NCI-H2196 (cell line): Measurements from ENCODE around the gene MAPK8.

Experiments used
- DNase-seq: peaks from one replicate; lab custom pipeline; 2025; ENCODE audit not compliant: unreplicated experiment; lab: John Stamatoyannopoulos, UW

The MAPK8 gene

DNA sequence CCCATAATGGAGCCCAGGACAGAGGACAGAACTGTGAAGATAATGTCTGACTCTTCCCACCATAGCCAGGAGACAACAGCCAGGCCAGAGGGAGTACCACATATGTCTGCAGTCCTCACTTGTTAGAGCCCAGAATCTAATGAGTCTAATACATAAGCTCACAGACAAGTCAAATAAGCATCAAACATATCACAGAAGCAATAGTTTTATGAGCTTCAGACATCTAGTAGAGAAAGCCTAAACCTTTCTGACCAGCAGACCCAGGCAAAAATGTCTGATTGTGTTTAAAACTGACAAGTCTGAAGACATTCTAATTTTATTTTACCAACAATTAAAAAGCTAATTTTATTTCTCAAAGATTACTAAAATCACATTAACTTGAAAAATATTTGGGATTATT lies 75.5 kb downstream of the MAPK8 start:
- no peak for DNase-seq

DNA sequence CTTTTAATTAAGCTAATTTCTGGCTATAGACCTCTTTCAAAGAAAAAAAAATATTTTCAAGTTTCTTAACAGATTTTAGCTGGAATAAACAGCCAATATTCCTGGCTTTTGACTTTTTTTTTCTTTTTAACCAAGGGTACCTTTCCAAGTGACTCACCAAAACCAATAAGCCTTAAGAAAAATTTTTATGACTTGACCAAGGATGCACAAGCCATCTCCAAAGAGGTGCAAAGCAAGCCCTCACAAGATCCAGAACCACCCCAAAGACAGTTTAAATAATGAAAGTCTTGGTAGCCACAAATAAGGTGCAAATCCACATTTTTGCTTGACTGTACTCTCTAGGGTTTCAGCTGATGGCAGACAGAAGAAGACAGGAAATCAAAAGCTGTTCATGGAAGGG lies 76.5 kb downstream of the MAPK8 start:
- no peak for DNase-seq

DNA sequence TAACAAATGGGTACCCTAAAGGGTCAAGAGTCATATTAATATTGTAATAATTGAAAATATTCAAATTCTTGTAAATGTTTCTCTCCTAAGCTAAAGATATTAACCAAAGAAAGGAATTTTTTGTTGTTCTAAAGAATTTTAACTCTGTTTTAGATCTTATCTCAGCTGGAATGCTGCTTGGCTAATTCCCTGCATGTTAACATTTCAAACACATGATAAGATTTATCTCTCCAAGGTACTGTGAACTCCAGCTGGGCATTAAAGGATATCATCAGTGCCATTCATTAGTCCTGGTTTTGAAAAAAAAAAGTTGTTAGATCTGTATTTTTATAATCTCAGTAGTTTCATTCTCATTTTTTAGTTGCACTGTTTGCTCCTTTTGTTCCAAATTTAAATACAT lies 76.9 kb downstream of the MAPK8 start:
- no peak for DNase-seq

DNA sequence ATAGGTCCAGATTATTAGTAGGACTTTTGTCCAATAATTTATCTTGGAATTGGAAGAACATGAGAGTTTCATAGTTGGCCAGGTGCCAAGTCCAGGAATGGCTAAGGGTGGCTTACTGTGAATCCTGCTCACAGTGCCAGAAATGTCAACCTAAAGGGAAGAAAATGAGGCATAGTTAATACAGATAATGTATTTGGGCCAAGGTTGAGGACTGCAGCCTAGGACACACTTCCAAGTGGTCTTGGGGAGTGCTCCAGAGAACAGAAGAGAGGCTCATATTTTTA lies 78.2 kb downstream of the MAPK8 start:
- DNase-seq: no peak

DNA sequence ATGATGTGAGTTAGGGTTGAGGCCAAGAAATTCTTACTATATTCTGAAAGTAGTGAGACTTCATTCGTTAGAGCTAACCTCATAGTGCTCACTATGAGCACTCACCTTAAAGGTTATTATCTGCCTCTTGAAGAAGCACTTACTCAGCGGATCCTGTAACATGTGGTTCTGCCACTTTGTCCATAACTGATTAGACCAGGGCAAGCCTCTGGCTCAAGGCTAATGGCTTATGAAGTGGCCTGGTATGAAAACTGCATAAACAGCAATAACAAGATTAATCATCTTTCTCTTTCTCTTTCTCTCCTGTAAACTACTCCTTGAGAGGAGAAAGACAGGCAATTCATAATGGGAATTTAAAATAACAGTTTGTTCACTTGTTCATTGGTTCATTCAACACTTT lies 82.8 kb downstream of the MAPK8 start:
- no peak for DNase-seq

DNA sequence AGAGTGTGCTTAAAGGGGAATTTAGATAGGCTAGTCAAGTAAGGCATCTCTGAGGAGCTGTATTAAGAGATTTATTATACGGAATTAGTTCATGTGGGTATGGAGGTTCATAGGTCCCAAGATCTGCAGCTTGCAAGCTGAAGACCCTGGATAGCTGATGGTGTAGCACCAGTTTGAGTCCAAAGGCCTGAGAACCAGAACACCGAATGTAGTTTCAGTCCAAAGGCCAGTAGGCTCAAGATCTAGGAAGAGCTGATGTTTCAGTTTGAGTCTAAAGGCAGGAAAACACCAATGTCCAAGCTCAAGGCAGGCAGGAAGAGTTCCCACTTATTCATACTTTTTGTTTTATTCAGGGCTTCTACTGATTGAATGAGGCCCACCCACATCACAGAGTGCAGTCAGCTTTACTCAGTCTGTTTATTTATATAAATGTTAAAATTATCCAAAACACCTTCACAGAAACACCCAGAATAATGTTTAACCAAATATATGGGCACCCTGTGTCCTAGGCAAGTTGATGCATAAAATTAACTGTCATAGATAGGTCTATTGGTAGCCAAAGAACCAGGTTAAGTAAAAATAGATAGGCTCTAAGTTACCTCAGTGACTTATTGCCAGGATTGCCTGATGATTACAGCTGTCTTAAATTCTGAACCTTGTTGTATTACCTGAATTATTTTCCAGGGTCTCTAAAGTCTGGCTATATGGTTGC lies 83.5 kb downstream of the MAPK8 start:
- DNase-seq: no peak

DNA sequence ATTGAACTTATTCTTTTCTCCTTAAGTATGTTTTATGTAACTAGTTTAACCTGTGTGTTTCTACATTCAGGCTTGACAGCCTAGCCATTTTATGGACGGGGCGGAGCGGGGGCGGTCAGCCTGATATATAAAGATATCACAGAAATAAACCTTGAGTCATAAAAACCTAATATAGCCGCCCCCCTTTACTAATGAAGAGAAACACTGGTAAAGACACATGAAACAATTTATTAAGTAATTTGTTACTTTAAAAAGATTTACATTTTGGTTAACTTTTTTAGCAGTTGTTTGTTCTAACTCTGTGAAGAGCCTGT lies 84.0 kb downstream of the MAPK8 start:
- DNase-seq: no peak

DNA sequence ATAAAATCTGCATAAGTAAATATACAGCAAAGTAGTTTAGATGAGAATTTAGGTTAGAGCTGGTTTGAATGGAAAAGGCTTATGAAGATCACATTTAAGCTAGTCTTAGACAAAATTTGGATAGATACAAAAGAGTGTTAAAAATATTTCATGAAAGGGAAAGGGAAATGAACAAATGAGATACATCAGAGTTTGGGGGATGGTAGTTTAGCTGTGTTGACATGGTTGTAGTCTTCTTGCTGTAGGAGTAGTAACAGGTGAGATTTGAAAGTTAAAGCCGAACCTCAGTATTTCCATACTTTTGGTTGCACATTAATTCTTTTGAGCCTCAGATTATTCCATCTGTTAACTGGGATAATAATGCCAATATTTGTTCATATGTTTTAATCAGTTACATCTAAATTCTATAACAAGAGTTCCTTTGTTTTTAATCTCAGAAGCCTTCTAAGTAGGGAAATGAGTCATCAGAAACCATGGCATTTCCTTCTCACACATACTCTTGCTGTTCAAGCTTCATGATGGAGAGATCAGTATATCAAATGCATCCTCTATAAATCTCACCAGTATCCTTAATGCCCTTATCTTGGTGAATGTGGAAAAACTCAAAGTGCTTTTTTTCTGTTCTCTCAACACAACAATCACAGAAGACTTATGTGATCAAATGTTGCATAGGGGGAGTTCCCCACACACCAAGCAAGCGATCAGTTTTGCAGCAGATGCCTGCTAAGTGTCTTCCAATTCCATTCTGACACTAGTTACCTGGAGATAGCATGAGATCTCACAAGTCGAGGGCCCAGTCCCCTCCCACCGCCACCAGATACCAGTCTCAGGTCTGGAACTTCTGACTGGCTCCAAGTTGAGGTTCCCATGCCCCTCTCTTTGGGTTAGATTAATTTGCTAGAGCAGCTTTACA lies 84.7 kb downstream of the MAPK8 start:
- no peak for DNase-seq

DNA sequence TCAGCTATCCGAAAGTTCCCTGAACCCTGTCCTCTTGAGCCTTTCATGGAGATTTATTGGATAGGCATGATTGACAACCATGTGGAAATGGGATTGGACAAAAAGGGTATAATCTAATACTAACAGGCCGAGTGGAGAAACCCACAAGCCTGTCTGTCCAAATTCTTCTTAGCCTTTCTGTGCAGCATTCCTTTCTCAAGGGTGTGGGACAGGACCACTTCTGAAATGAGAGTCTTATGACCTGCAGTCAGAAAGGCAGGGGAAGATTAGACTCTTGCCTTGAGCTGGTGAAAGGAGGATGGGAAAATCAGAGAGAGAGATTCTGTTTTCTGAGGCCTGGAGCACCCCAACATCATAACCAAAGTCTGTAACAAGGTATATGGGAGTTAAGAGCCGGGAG lies 85.5 kb downstream of the MAPK8 start:
- DNase-seq: no peak

DNA sequence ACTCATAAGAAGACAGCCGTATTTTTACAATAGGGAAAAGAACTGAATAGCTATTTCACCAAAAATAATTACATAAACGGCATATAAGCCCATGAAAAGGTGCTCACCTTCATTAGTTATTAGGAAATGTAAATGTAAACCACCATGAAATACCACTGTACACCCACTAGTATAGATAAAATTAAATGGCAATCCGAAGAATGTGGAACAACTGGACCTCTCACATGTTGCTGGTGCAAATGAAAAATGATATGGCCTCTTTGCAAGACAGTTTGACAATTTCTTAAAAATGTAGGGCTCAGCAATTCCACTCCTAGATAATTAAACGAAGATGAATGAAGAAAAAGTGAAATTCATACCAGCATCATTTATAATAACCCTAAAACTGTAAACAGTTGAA lies 91.8 kb downstream of the MAPK8 start:
- DNase-seq: no peak

DNA sequence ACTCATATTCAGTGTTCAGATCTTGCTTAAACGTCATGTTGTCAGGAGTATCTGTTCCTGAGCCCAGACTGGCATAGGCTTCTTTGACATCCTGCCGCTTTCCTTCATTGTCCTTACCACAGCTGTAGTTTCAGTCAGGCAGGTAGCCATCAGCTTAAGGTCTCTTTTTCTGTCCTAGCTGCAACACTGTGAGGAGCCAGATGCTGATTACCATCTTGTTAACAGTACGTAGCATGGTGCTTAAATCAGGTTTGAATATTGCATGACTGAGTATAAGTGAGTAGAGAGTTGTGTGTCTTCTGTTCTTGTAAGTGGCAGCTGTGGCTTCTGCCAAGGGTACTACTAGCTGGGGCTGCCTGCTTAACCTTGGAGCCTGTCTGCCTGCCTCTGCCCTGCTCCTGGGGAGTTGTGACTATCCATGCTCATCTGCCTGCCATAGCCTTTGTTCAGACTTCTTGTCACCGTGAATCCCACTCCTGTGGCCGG lies 92.6 kb downstream of the MAPK8 start:
- no peak for DNase-seq

DNA sequence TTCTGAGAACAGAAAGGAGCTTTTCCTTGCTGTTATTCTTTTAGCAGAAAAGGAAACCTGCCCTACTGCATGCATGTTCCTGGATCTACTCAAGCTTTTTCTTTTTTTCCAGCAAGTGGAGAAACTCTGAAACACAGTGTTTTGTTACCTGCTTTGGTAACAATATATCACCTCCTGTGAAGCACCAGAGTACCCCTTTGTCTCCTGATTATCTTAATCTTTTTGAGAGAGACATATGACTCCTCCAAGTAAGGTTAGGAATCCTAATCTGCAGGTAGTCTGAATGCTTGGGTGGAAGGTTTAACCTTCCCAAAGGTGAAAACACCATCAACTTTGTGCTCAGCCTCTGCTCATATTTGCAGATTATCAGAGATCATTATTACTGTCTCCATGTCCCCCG lies 93.1 kb downstream of the MAPK8 start:
- no peak for DNase-seq

DNA sequence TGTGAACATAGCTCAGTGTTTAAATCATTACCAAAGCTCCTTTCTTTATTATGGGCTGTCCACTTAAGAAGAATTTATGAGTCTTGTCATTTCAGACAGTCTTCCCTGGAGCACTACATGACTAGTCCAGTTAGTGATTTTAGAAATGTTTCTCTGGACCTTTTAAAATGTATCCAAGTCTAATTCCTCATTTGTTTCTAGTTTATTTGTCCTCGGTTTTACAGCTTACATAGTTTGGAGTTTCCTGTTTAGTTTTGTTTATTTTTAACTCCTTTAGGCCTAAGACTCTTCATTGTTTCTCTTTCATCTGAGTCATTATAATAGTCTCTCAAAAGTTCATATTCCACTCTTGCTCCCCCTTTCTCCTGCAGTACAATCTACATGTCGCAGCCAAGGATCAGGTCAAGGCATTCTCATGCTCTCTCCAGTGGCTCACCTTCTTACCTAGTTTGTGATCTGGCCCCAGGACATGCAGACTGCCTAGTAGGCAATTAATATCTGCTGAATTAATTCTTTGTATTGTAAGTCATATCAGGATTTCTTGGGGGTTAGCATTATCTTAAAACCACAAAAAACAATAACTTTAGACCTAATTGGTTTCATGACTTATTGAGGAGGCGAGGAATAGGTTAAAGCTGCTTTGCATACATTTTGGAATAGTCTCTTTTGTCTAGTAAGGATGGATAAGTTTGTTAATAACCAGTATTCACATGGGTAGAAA lies 93.8 kb downstream of the MAPK8 start:
- DNase-seq: no peak

DNA sequence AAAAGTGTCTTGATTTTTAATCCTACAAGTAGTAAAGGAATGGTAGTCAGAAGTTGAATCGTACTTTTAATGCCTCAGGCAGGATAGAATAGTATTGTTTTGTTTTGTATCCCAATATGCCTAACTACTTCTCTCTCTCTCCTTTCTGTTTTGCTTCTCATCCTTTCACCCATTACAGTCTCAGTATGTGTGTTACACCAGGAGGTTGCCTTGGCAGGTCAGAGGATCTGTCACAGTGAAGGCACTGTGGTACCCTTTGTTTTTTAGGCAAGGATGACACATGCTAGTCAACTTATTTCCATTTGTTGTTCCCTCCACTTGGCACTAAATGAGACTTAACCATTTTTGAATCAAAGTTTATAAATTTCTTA lies 94.4 kb downstream of the MAPK8 start:
- DNase-seq: no peak

DNA sequence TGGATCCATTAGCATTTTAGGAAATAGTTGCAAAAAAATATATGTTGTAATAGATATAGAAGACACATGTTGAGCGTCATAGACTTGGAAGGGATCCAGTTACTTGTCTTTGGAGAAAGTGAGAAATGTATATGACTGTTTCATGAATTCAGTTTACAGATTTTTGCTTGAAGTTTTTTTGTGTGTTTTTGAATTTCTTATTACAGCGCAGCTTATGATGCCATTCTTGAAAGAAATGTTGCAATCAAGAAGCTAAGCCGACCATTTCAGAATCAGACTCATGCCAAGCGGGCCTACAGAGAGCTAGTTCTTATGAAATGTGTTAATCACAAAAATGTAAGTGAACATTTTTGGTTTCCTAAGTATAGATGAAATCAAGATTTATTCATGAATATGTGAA lies 98.2 kb downstream of the MAPK8 start:
- no peak for DNase-seq

DNA sequence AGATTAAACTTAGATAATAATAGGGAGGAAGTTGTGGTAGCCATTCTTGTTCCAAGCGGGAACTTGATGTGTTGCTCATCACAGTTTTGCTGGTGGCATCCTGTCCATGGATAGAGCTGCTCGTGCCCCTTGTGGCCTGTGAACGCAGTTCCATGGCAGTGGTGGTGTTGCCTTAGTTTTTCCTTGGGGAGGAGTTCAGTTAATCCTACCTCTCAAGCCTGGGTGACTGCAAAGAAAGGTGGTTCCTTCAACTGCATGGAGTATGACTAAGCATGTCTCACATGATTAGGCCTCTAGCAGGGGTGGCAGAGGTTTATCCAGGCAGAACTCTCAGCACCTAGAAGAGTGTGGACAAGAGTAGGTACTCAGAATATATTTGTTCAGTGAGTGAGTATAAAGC lies 99.7 kb downstream of the MAPK8 start:
- no peak for DNase-seq

DNA sequence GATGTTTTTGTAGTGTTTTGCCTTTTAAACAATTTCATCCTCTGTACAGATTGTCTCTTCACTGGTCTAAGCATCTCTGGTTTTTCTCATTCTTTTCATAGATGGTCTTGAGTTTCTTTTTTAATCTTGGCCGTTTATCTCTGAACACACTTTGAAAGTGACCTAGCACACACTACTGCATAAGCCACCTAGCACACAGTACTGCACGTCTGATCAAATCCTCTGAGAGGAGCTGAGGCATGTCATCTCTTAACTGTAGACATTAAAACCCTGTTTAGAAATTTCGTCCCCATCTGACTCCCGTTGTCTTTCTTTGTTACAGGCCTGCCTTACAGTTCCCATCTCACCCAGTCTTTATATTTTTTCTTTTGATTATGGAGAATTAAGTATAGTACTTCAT lies 100.2 kb downstream of the MAPK8 start:
- DNase-seq: no peak

DNA sequence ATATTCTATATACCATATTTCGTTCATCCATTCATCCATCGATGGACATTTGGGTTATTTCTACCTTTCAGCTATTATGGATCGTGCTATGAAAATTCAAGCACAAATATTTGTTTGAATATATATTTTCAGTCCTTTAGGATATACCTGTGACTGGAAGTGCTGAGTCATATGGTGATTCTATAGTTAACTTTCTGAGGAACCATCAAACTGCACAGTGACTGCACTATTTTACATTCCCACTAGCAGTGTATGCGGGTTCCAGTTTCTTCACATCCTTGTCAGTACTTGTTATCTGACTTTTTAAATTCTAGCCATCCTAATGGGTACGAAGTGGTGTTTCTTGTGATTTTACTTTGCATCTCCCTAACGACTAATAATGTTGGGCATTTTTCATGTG lies 104.0 kb downstream of the MAPK8 start:
- DNase-seq: no peak

DNA sequence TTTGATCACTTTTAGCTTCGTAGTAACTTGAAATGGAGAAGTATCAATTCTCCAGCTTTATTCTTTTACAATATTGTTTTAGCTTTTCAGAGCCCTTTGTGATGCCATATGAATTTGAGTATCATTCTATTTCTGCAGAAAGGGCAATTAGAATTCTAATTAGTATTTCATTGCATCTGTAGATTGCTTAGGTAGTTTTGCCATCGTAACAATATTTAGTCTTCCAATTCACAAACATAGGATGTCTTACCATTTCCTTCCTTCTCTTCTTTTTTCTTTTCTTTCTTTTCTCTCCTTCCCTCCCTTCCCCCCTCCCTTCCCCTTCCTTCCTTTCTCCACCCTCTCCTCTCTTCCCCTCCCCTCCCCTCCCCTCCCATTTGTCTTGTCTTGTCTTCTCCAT lies 105.0 kb downstream of the MAPK8 start:
- no peak for DNase-seq

DNA sequence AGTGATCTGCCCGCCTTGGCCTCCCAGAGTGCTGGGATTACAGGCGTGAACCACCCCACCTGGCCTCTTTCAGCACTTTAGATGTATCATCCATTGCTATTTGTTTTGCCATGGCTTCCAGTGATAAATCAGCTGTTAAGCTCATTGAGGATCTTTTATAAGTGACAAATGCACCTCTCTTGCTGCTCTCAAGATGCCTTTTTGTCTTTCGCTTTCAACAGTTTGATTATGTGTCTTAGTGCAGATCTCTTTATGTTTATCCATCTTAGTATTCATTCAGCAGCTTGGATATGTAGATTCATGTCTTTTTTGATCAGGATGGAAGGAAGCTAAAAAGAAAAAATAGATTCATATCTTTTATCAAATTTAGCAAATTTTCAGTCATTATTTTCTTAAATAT lies 105.6 kb downstream of the MAPK8 start:
- DNase-seq: no peak

DNA sequence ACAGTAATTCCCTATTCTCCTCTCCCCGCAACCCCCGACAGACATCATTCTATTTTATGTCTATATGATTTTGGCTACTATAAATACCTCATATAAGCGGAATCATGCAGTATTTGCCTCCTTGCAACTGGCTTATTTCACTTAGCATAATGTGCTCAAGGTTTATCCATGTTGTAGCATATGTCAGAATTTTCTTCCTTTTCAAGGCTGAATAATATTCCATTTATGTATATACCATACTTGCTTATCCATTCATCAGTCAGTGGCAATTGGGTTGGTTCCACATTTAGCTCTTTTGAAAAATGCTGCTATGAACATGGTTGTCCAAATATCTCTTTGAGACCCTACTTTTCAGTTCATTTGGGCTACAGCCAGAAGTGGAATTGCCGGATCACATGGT lies 106.5 kb downstream of the MAPK8 start:
- DNase-seq: no peak

DNA sequence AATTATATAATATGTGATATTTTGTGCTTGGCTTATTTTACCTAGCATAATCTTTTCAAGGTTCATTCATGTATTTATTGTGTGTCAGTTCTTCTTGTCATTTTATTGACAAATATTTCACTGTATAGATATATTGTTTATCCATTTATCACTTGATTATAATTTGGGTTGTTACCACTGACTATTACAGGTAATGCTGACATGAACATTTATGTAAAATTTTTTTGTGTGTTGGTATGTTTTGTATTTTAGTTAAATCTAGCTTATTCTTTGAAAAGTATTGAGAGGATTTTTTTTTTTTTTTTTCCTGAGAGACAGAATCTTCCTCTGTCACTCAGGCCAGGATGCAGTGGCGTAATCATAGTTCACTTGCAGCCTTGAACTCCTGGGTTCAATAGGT lies 107.7 kb downstream of the MAPK8 start:
- DNase-seq: no peak
